Activated naive CD4-positive, alpha-beta T cell treated with anti-CD3 and anti-CD28 coated beads, Interleukin-2, amount 50 U/mL, for 72 hours (primary cell): ENCODE measurements around the gene SNRPD2. TPM values are rescaled to one million over a fixed set of nuclear protein-coding genes. Genes with fewer than 3 reads are reported as not detected.
"Not testable (repeated sequence)": the region's sequence is repeated elsewhere in the genome, so short reads cannot be mapped to it uniquely, and the experiment has no call there.

Source experiments
- ATAC-seq, 2 donors: fragments of 150-1000 bp; cut with Tn5 transposase; 2 replicates each; pipeline ENCODE4 v1.10.0; 2021; ENCODE audit warnings: mild to moderate bottlenecking in 2 of 2, moderate library complexity in 2 of 2
- DNase-seq, 2 donors: peaks; one replicate each; pipeline ENCODE4 v3.0.0; 2021 to 2022; ENCODE audit warnings: low spot score in 2 of 2
- H3K27ac Mint-ChIP-seq, 2 donors: one replicate each; pipeline ENCODE4 v1.8.0; 2022; ENCODE audit warnings: mild to moderate bottlenecking in 2 of 2, mixed read lengths in 2 of 2
- H3K36me3 Mint-ChIP-seq, 2 donors: one replicate each; pipeline ENCODE4 v1.8.0; 2022; ENCODE audit warnings: mixed read lengths in 2 of 2
- H3K9me3 Mint-ChIP-seq, 2 donors: one replicate each; pipeline ENCODE4 v1.8.0; 2022; ENCODE audit warnings: mixed read lengths in 2 of 2
- total RNA-seq, 2 donors: library from RNA; stranded (reverse); gene quantifications; one replicate each; pipeline ENCODE4 v1.2.3, GENCODE V29; 2022

SNRPD2 gene
- 100 to 1,000 TPM; 755 to 839 TPM for total RNA-seq

DNA sequence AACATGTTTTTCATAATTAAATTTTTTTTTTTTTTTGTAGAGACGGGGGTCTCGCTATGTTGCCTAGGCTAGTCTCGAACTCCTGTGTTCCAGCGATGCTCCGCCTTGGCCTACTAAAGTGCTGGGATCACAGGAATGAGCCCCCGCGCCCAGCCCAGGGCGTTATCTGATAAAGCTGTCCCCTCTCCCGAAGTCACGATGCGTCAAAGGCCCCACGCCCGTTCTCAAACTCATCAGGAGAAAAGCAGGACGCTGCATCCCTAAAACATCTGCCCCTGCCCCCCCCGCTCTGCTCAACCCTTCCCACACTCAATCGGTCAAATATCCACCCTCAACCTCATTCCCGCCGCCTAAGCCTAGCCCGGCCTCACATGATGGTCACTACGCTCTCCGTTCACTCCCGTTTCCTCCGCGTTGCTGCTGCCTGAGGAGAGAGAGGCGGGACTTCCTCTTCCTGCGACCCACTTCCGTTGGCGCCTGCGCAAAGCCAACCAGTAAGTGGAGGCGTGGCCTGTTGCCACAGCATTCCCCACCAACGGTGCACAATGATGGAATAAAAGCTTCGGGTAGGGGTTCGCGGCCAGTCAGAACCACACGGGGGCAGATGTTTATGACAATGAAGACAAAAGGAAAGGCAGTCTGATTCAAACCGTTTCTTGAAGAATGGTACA lies at the start of gene SNRPD2:
Gene SNRPD2 (minus strand): TSS at position 438 of the 671 bp plus-strand sequence. CDS start 65 bp downstream, at position 373.
- DNase-seq (peak; percentile 94 to 98), ATAC-seq (peak; percentile 59 to 60)
- Mint-ChIP-seq H3K9me3 (no peaks in the 10 kb centered on the region), H3K27ac (peak within 1 kb of the TSS; percentile 96 to 100), H3K36me3 (peaks cover 20 to 23% of the 10 kb centered on the region in 2 donors)

DNA sequence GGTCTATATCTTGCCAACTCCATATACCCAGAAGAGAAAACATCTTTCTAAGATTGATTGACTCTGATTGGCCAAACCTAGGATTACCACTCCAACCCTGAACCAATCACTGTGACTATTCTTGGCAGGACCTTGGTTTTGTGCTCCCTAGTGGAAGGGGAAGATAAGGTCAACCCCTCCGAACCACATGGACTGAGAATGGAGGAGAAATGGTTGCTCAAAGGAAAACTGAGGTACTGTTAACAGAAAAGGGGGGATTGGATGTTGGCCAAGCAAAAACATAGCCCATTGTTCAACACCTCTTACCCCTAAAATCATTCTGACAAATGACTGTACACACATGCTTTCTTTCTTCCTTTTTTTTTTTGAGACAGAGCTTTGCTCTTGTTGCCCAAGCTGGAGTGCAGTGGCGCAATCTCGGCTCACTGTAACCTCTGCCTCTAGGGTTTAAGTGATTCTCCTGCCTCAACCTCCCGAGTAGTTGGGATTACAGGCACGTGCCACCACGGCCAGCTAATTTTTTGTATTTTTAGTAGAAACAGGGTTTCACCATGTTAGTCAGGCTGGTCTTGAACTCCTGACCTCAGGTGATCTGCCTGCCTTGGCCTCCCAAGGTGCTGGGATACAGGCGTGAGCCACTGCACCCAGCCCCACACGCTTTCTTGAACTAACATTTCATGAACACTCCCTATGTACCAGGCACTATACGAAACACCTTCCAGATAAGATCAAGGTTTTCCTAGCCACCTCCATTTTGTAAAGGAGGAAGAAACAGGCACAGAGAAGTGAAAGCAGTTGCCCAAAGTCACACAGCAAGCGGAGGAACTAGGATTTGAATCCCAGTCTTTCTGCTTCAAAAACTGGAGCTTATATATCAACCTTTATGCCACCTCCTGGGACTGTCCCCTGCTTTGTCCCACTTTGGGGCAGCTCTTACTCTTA lies 48.0 kb upstream of the SNRPD2 start:
- Mint-ChIP-seq H3K36me3 (no peaks in the 10 kb centered on the region), H3K27ac (no peak overlapping the region), H3K9me3 (no peaks in the 10 kb centered on the region)
- no peak for DNase-seq
- no peak for ATAC-seq

DNA sequence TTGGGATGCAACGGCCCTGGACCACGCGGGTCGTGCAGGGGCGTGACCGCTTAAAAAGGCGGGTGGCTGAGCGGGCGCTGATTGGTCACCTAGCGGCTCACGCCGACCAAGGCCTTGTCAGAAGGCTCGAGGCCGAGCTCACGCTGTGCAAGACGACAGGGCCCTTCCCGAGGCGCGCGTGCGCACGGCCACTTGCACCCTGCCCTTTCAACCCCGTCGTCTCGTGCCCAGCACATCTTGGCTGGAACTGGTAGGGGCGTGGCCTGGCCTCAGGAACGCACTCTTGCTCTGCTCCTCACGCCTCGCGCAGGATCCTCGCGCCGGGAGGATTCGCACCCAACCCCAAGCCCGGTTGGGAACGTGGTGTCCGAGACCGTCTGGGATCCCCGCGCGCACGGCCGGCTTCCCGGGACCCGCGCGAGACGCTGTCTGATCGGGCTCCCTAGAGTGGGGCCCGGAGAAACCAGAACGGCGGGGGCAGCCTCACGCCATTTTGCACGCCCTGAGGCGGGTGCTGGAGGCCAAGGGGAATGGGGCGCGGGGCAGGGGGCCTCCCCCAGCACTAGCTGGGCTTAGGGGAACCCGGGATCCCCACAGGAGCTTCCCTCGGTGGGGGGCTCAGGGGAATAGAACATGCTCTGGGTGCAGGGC lies 41.5 kb upstream of the SNRPD2 start, which contains the start of gene MEIOSIN:
Gene MEIOSIN (plus strand): TSS at position 280 of the 651 bp plus-strand sequence. CDS start 1,938 bp downstream, outside the sequence.
- Mint-ChIP-seq H3K36me3 (peaks cover 0 to 9% of the 10 kb centered on the region in 2 donors), H3K9me3 (no peaks in the 10 kb centered on the region), H3K27ac (no peak within 1 kb of the TSS)
- no peak for DNase-seq
- ATAC-seq, result no peak

DNA sequence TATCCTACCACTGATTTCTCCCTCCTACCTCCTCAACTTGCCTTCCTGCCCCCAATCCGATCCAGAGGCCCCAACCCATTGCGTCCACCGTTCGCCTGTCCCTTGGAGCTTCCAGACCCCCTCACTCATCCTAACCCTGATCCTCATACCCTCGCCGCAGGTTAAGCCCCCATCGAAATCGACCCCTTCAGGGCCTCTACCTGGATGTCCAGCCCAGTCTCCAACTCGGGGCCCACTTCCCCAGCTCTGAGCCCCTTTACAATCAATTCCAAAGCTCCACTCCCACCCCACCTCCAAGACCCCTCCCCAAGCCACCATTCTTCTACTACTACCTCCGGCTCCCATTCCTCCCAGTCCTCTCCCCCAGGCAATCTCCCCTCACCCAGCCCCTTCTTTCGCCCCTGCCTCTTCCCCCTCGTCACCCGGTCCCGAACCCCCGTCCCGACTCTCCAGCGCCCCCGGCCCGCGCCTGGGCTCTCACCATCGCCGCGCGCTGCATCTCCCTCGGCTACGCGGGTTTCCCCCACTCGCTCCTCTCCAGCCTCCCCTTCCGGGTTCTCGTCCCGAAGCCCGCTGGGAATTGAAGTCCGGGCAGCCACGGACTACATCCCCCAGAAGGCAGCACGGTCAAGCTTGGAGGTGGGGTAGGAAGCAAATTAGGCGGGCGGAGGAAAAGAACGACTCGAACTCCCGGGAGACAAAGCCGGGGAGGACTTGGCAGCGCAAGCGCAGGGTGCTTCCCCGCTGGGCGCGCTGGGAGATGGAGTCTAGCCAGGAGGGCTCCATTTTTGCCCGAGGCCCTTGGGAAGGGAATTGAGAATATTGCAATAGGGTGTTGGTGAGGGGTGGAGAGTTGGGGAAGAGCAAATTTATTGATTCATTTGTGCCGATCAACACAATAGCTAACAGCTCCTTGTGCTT lies 38.9 kb upstream of the SNRPD2 start, which contains the start of gene FBXO46:
Gene FBXO46 (minus strand): TSS at position 529 of the 921 bp plus-strand sequence. CDS start 17,401 bp downstream, outside the sequence.
- Mint-ChIP-seq H3K27ac (peak within 1 kb of the TSS; percentile 92 to 96), H3K36me3 (peaks cover 0 to 9% of the 10 kb centered on the region in 2 donors), H3K9me3 (no peaks in the 10 kb centered on the region)
- peak; percentile 91 to 92 for DNase-seq
- peak; percentile 99 for ATAC-seq

DNA sequence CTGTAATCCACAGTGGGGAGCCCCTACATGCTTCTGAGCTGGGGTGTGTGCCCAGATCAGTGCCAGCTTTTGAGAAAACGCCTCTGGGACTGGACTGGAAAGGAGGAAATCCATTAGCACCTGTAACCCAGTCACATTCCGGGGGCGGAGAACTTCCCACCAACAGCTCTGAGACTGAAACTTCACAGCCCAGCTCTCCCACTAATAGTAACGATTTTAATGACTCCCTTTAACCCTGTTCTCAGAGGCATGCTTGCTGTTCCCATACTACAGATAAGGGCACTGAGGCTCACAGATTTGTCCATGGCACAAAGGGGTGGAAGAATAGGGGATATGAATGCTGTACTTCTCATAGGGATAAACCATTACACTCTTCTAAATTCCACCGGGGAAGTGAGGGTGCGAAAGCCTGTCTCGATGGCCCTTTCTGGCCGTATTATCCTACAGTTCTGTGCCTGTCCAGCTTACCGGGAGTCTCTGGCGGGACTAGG lies 38.1 kb upstream of the SNRPD2 start:
- DNase-seq (no peak), ATAC-seq (no peak)
- Mint-ChIP-seq H3K9me3 (no peaks in the 10 kb centered on the region), H3K27ac (peak overlapping the region; percentile 92 to 96), H3K36me3 (peaks cover 0 to 9% of the 10 kb centered on the region in 2 donors)

DNA sequence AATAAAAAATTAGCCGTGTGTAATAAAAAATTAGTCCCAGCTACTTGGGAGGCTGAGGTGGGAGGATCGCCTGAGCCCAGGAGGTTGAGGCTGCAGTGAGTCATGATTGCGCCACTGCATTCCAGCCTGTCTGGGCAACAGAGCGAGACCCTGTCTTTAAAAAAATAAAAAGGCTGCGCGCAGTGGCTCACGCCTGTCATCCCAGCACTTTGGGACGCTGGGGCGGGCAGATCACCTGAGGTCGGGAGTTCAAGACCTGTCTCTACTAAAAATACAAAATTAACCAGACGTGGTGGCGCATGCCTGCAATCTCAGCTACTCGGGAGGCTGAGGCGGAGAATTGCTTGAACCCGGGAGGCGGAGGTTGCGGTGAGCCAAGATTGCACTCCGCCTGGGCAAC lies 36.9 kb upstream of the SNRPD2 start:
- peak overlapping the region in 1 of 2 donors; percentile 32 for H3K27ac Mint-ChIP-seq

GRCh38 chr19:45720065-45720464 lies 28.3 kb upstream of the SNRPD2 start:
- not testable (repeated sequence) for H3K27ac Mint-ChIP-seq, ATAC-seq, DNase-seq, H3K9me3 Mint-ChIP-seq
- H3K36me3 Mint-ChIP-seq, result peaks cover 22 to 50% of the 10 kb centered on the region in 2 donors

More for the DNA sequence above, 36.9 kb upstream of the SNRPD2 start:
- not testable (repeated sequence) for ATAC-seq, H3K9me3 Mint-ChIP-seq, DNase-seq, H3K36me3 Mint-ChIP-seq

GRCh38 chr19:45717983-45718650 lies 26.4 kb upstream of the SNRPD2 start:
- DNase-seq, result no peak
- no peak for ATAC-seq
- Mint-ChIP-seq H3K36me3 (peaks cover 22 to 50% of the 10 kb centered on the region in 2 donors), H3K9me3 (no peaks in the 10 kb centered on the region), H3K27ac (peak overlapping the region; percentile 91 to 97)

DNA sequence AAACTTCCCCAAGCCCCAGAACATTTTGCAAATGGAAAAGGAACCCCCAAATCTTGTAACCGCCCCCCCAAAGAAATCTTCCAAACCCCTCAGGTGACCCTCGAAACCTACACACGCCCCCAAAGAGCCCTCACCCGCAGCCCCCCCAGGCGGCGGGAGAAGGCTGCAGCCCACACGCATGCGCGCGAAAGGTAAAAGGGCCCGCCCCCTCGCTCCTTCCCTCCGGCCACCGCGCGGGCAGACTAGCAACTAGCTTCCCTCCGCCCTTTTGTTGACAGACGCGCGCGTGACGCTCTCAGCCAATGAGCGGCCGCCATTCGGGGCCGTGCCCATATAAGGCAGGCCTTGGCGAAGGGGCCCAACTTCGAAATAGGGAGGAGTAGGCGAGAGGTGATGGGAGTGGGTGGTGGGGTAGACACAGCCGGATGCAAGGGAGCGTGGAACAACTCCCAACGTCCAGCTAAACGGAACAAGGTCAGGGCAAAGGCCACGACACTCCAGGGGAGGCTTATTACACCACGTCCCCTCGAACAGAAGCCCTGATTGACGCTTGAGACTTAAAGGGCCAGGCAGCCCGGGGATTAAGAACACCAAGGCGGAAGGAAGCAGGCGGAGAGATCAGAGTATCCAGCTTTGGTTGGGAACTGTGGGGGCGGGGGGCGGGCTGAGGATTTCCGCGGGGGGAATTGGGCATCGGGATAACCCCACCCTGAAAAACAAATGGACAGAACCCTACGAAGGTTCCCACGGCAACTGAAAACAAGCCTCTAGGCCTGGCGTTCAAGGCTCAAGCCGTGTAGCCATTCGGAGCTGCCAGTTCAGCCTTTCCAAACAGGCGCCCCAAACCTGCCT lies 25.6 kb upstream of the SNRPD2 start:
- Mint-ChIP-seq H3K27ac (peak overlapping the region; percentile 91 to 97), H3K9me3 (no peaks in the 10 kb centered on the region), H3K36me3 (peaks cover 22 to 50% of the 10 kb centered on the region in 2 donors)
- DNase-seq (peak; percentile 97 to 98), ATAC-seq (peak; percentile 98 to 99)

DNA sequence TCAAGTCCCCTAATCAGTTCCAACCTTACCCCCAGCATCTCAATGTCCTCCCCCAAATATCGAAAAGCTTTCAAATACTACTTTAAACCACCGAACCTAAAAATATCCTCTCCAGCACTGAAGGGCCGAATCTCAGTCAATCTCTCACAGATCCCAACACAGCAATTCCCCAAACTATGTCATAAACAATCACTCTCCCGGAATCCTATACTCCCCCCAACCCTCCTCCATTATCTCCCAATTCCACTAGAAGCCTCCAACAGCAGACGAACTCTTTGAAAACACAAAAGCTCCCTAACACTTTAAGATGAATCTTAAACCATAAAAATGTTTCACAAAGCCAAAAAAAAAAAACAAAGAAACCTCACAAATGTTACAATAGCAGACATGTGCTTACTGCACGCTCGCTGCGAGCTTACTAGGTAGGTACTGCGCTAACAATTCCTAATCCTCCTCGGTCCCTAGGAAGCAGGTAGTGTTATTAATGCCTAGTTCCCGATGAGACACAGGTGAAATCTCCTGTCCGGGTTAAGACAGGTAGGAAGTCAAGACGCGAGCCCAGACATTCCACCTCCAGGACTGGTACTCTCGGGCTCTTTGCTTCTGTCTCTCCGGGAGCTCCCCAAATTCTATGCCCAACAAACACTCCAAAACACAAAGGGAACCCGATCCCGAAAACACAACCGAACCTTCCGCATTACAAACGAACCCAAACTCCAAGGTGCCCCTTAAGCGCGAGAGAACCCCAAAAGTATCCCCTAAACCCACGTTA lies 24.8 kb upstream of the SNRPD2 start:
- Mint-ChIP-seq H3K27ac (peak overlapping the region; percentile 91 to 97), H3K36me3 (peaks cover 22 to 44% of the 10 kb centered on the region in 2 donors), H3K9me3 (no peaks in the 10 kb centered on the region)
- ATAC-seq (no peak), DNase-seq (no peak)

DNA sequence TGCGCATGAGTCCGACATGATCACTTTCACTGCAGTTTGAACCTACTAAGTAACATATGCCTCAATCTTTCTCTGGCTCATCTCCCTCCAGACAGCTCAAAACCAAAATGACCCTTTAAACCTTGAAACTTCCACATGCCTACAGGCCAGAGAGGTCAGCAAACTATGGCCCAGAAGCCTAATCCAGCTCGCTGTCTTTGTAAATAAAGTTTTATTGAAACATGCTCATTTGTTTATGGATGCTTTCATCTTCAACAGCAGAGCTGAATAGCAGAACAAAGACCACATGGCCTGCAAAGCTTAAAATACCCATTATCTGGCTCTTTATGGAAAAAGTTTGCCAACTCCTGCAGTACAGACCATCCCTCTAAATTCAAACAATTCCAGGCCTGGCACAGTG lies 23.4 kb upstream of the SNRPD2 start:
- ATAC-seq, result no peak
- H3K36me3 Mint-ChIP-seq, result peaks cover 22 to 35% of the 10 kb centered on the region in 2 donors

GRCh38 chr19:45713141-45713540 lies 21.4 kb upstream of the SNRPD2 start:
- H3K9me3 Mint-ChIP-seq, result no peaks in the 10 kb centered on the region
- no peak overlapping the region for H3K27ac Mint-ChIP-seq
- DNase-seq (no peak), ATAC-seq (no peak)
- H3K36me3 Mint-ChIP-seq, result peaks cover 17% of the 10 kb centered on the region in 2 donors

More for the DNA sequence above, 23.4 kb upstream of the SNRPD2 start:
- no peak for DNase-seq
- no peak overlapping the region for H3K27ac Mint-ChIP-seq
- no peaks in the 10 kb centered on the region for H3K9me3 Mint-ChIP-seq

GRCh38 chr19:45712699-45713067 lies 20.9 kb upstream of the SNRPD2 start:
- DNase-seq (no peak), ATAC-seq (no peak)
- Mint-ChIP-seq H3K36me3 (peaks cover 16 to 17% of the 10 kb centered on the region in 2 donors), H3K9me3 (no peaks in the 10 kb centered on the region), H3K27ac (no peak overlapping the region)
